ENCODE results near the gene TMEM219. TPM values are rescaled to one million over a fixed set of nuclear protein-coding genes. Genes with fewer than 3 reads are reported as not detected.
A peak's percentile ranks its signal among the peaks of the same experiment; 100 is the strongest.

The TMEM219 gene
- total and polyA plus RNA-seq, 9 of the 15 experiments (the other 6 are each of a cell fraction or from before 2014, with no cell fraction given) = 35.3 to 62.8 (median 55.5) TPM

GRCh38 chr16:29973384-29974246 lies 11.7 kb downstream of the TMEM219 start, which contains the start of gene TAOK2 (continued):
- TF ChIP-seq TAL1 (IDR thresholded peaks at IDR 0.05) (no peak), ZNF146 (CRISPR knock-in tag; IDR thresholded peaks at IDR 0.05; ENCODE audit: unreplicated experiment) (no peak), PATZ1 (CRISPR knock-in tag; IDR thresholded peaks at IDR 0.05; ENCODE audit: borderline replicate concordance) (no peak), PRMT5 (CRISPR knock-in tag; IDR thresholded peaks at IDR 0.05) (no peak), ZBTB26 (CRISPR knock-in tag; IDR thresholded peaks at IDR 0.05) (peak; percentile 85; the same call in 1 of the 2 replicates), PRPF4 (IDR thresholded peaks at IDR 0.05; ENCODE audit: insufficient read depth, low read depth, low read length, poor library complexity, severe bottlenecking) (no peak), POLR2H (tag; IDR thresholded peaks at IDR 0.05; ENCODE audit: low read depth) (no peak), HNRNPLL (IDR thresholded peaks at IDR 0.05; ENCODE audit: low read depth, low read length, poor library complexity, severe bottlenecking) (no peak), ZNF217 (CRISPR knock-in tag; IDR thresholded peaks at IDR 0.05) (no peak), ZBTB34 (CRISPR knock-in tag; IDR thresholded peaks at IDR 0.05) (no peak), PHTF2 (CRISPR knock-in tag; IDR thresholded peaks at IDR 0.05) (no peak), ELF1 (tag; IDR thresholded peaks at IDR 0.05) (no peak; the same call in 1 of the 2 replicates), CCAR2 (IDR thresholded peaks at IDR 0.05; ENCODE audit: low read depth, low read length) (no peak), SAFB (IDR thresholded peaks at IDR 0.05; ENCODE audit: borderline replicate concordance, low read depth, low read length) (0 out of 2 replicates have a peak, but pooled peaks have one; percentile 35), ZBTB1 (CRISPR knock-in tag; IDR thresholded peaks at IDR 0.05; ENCODE audit: borderline replicate concordance, low read depth) (no peak)
- TF ChIP-seq, protein P1, sequence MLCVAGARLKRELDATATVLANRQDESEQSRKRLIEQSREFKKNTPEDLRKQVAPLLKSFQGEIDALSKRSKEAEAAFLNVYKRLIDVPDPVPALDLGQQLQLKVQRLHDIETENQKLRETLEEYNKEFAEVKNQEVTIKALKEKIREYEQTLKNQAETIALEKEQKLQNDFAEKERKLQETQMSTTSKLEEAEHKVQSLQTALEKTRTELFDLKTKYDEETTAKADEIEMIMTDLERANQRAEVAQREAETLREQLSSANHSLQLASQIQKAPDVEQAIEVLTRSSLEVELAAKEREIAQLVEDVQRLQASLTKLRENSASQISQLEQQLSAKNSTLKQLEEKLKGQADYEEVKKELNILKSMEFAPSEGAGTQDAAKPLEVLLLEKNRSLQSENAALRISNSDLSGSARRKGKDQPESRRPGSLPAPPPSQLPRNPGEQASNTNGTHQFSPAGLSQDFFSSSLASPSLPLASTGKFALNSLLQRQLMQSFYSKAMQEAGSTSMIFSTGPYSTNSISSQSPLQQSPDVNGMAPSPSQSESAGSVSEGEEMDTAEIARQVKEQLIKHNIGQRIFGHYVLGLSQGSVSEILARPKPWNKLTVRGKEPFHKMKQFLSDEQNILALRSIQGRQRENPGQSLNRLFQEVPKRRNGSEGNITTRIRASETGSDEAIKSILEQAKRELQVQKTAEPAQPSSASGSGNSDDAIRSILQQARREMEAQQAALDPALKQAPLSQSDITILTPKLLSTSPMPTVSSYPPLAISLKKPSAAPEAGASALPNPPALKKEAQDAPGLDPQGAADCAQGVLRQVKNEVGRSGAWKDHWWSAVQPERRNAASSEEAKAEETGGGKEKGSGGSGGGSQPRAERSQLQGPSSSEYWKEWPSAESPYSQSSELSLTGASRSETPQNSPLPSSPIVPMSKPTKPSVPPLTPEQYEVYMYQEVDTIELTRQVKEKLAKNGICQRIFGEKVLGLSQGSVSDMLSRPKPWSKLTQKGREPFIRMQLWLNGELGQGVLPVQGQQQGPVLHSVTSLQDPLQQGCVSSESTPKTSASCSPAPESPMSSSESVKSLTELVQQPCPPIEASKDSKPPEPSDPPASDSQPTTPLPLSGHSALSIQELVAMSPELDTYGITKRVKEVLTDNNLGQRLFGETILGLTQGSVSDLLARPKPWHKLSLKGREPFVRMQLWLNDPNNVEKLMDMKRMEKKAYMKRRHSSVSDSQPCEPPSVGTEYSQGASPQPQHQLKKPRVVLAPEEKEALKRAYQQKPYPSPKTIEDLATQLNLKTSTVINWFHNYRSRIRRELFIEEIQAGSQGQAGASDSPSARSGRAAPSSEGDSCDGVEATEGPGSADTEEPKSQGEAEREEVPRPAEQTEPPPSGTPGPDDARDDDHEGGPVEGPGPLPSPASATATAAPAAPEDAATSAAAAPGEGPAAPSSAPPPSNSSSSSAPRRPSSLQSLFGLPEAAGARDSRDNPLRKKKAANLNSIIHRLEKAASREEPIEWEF (CRISPR knock-in tag; IDR thresholded peaks at IDR 0.05) = no peak
